Karpas-422 (cell line): ENCODE results near the gene B4GALT4. TPM values are rescaled to one million over a fixed set of nuclear protein-coding genes. Genes with fewer than 3 reads are reported as not detected.
"Not testable (repeated sequence)": the region's sequence is repeated elsewhere in the genome, so short reads cannot be mapped to it uniquely, and the experiment has no call there.

Experiments used
- DNase-seq: peaks from one replicate; pipeline ENCODE4 v3.0.0-alpha.2; 2015
- H2AFZ ChIP-seq: fragments of 200-600 bp; sonication (generic); 2 replicates; pipeline ENCODE4 v1.6.1; 2014; ENCODE audit warnings: antibody characterized with exemption, low read length, mixed read lengths
- H3K27ac ChIP-seq: fragments of 200-600 bp; sonication (generic); 2 replicates; pipeline ENCODE4 v1.5.1; 2014; ENCODE audit warnings: mild to moderate bottlenecking, low read length, moderate library complexity
- H3K27me3 ChIP-seq: fragments of 200-600 bp; sonication (generic); 2 replicates; pipeline ENCODE4 v1.6.1; 2014; ENCODE audit warnings: low read length, mixed read lengths
- H3K36me3 ChIP-seq: fragments of 200-600 bp; sonication (generic); 2 replicates; pipeline ENCODE4 v1.6.1; 2014; ENCODE audit warnings: low read length, mixed read lengths; ENCODE audit not compliant: insufficient read depth
- H3K4me1 ChIP-seq: fragments of 200-600 bp; sonication (generic); 2 replicates; pipeline ENCODE4 v1.6.1; 2014; ENCODE audit warnings: mild to moderate bottlenecking, low read length, mixed read lengths
- H3K4me2 ChIP-seq: fragments of 200-600 bp; sonication (generic); 2 replicates; pipeline ENCODE4 v1.6.1; 2014; ENCODE audit warnings: low read length, low read depth, mild to moderate bottlenecking; ENCODE audit not compliant: poor library complexity, severe bottlenecking
- H3K4me3 ChIP-seq: fragments of 200-600 bp; sonication (generic); 2 replicates; pipeline ENCODE4 v1.5.1; 2014; ENCODE audit warnings: mild to moderate bottlenecking, antibody characterized with exemption, low read length, mixed read lengths
- H3K79me2 ChIP-seq: fragments of 200-600 bp; sonication (generic); 2 replicates; pipeline ENCODE4 v1.6.1; 2014; ENCODE audit warnings: mild to moderate bottlenecking, low read length, mixed read lengths
- H3K9ac ChIP-seq: fragments of 200-600 bp; sonication (generic); 2 replicates; pipeline ENCODE4 v1.6.0; 2014; ENCODE audit warnings: low read length
- H3K9me2 ChIP-seq: fragments of 200-600 bp; sonication (generic), shearing (Covaris generic); replicated peaks from 2 replicates; pipeline ENCODE4 v1.6.0; 2014; ENCODE audit warnings: mild to moderate bottlenecking, low read length, moderate library complexity; ENCODE audit not compliant: insufficient read depth
- H3K9me3 ChIP-seq: fragments of 300-700, 200-600 bp; sonication (generic); 2 replicates; pipeline ENCODE4 v1.6.1; 2014; ENCODE audit warnings: low read length, mixed read lengths
- H4K20me1 ChIP-seq: fragments of 200-600 bp; sonication (generic); 2 replicates; pipeline ENCODE4 v1.6.1; 2014; ENCODE audit warnings: mild to moderate bottlenecking, antibody characterized with exemption, low read length, low read depth; ENCODE audit not compliant: insufficient read depth
- total RNA-seq: library from RNA; depleted of rRNA; stranded (reverse); fragments of >200 nt; shearing (Covaris generic); gene quantifications from 2 replicates; pipeline ENCODE4 v1.2.3, GENCODE V29; 2014; ENCODE audit warnings: low replicate concordance

Gene B4GALT4
- total RNA-seq, 1 experiment from 2014 or later = 9.8 TPM

- H2AFZ ChIP-seq, H3K4me3 ChIP-seq, DNase-seq, H3K36me3 ChIP-seq, H4K20me1 ChIP-seq, H3K9ac ChIP-seq, H3K27ac ChIP-seq, H3K27me3 ChIP-seq, H3K9me3 ChIP-seq, H3K4me2 ChIP-seq, H3K9me2 ChIP-seq: not testable (repeated sequence)
- Histone ChIP-seq H3K79me2 (peaks cover 24% of the 10 kb centered on the region), H3K4me1 (peaks cover 20% of the 10 kb centered on the region)
Observed at GRCh38 chr3:119243058-119243529, 2.4 kb upstream of the B4GALT4 start.

GRCh38 chr3:119242387-119243057 lies 1.8 kb upstream of the B4GALT4 start:
- H3K9me2 ChIP-seq, H2AFZ ChIP-seq, DNase-seq, H3K36me3 ChIP-seq, H3K4me2 ChIP-seq, H3K9me3 ChIP-seq, H3K9ac ChIP-seq, H3K27me3 ChIP-seq, H4K20me1 ChIP-seq, H3K4me3 ChIP-seq, H3K27ac ChIP-seq: not testable (repeated sequence)
- H3K4me1 ChIP-seq = peaks cover 20% of the 10 kb centered on the region
- peaks cover 28% of the 10 kb centered on the region for H3K79me2 ChIP-seq

GRCh38 chr3:119240101-119240590 lies 532 bp downstream of the B4GALT4 start:
- no peak for DNase-seq
- H4K20me1 ChIP-seq = no peaks in the 10 kb centered on the region
- H3K4me1 ChIP-seq = peaks cover 20% of the 10 kb centered on the region
- H3K9me2 ChIP-seq = no peaks in the 10 kb centered on the region
- H3K4me3 ChIP-seq = peak overlapping the region; percentile 96
- H3K79me2 ChIP-seq = peaks cover 41% of the 10 kb centered on the region
- H3K27me3 ChIP-seq = no peaks in the 10 kb centered on the region
- H3K9ac ChIP-seq = peak overlapping the region; percentile 88
- peak overlapping the region; percentile 44 for H3K27ac ChIP-seq
- no peaks in the 10 kb centered on the region for H3K9me3 ChIP-seq
- peak overlapping the region; percentile 48 for H2AFZ ChIP-seq
- H3K36me3 ChIP-seq = peaks cover 4% of the 10 kb centered on the region; the same call in 1 of the 2 replicates
- H3K4me2 ChIP-seq = peak overlapping the region; percentile 99

GRCh38 chr3:119239206-119239820 lies 1.4 kb downstream of the B4GALT4 start:
- Histone ChIP-seq H3K4me1 (peaks cover 20% of the 10 kb centered on the region), H3K4me3 (peak overlapping the region; percentile 96)
- DNase-seq = peak; percentile 59

GRCh38 chr3:119238363-119238762 lies 2.3 kb downstream of the B4GALT4 start:
- H3K27ac ChIP-seq = no peak overlapping the region
- H3K9me2 ChIP-seq = no peaks in the 10 kb centered on the region
- DNase-seq = no peak
- H3K4me3 ChIP-seq = 0 out of 2 replicates have a peak overlapping the region, but pooled peaks have one; percentile 35
- H3K4me1 ChIP-seq = peaks cover 20% of the 10 kb centered on the region
- H3K36me3 ChIP-seq = peaks cover 11% of the 10 kb centered on the region; the same call in 1 of the 2 replicates
- no peaks in the 10 kb centered on the region for H4K20me1 ChIP-seq
- H3K27me3 ChIP-seq = no peaks in the 10 kb centered on the region
- no peak overlapping the region for H2AFZ ChIP-seq
- H3K79me2 ChIP-seq = peaks cover 45% of the 10 kb centered on the region
- H3K4me2 ChIP-seq = peak overlapping the region; percentile 99
- H3K9ac ChIP-seq = no peak overlapping the region
- H3K9me3 ChIP-seq = no peaks in the 10 kb centered on the region

More at GRCh38 chr3:119239206-119239820, 1.4 kb downstream of the B4GALT4 start:
- H3K27me3 ChIP-seq = no peaks in the 10 kb centered on the region
- peaks cover 10% of the 10 kb centered on the region; the same call in 1 of the 2 replicates for H3K36me3 ChIP-seq
- H3K4me2 ChIP-seq = peak overlapping the region; percentile 99
- peaks cover 45% of the 10 kb centered on the region for H3K79me2 ChIP-seq
- no peaks in the 10 kb centered on the region for H3K9me2 ChIP-seq
- peak overlapping the region; percentile 44 for H3K27ac ChIP-seq
- H4K20me1 ChIP-seq = no peaks in the 10 kb centered on the region
- peak overlapping the region; percentile 88 for H3K9ac ChIP-seq
- H2AFZ ChIP-seq = peak overlapping the region; percentile 48; the same call in 1 of the 2 replicates
- no peaks in the 10 kb centered on the region for H3K9me3 ChIP-seq

GRCh38 chr3:119237299-119237698 lies 3.4 kb downstream of the B4GALT4 start:
- H3K36me3 ChIP-seq = peaks cover 18% of the 10 kb centered on the region; the same call in 1 of the 2 replicates
- H3K27ac ChIP-seq = no peak overlapping the region
- H3K79me2 ChIP-seq = peaks cover 47% of the 10 kb centered on the region
- H2AFZ ChIP-seq = no peak overlapping the region
- H3K9ac ChIP-seq = no peak overlapping the region
- H3K4me1 ChIP-seq = peaks cover 20% of the 10 kb centered on the region
- no peaks in the 10 kb centered on the region for H3K27me3 ChIP-seq
- H3K9me3 ChIP-seq = no peaks in the 10 kb centered on the region
- no peaks in the 10 kb centered on the region for H3K9me2 ChIP-seq
- no peak overlapping the region for H3K4me2 ChIP-seq
- no peak for DNase-seq
- H4K20me1 ChIP-seq = no peaks in the 10 kb centered on the region
- H3K4me3 ChIP-seq = no peak overlapping the region

- peaks cover 20% of the 10 kb centered on the region for H3K4me1 ChIP-seq
- H3K27me3 ChIP-seq = no peaks in the 10 kb centered on the region
- H3K9me2 ChIP-seq = no peaks in the 10 kb centered on the region
Observed at GRCh38 chr3:119236756-119237155, 3.9 kb downstream of the B4GALT4 start.

GRCh38 chr3:119235151-119235550 lies 5.5 kb downstream of the B4GALT4 start:
- Histone ChIP-seq H2AFZ (no peak overlapping the region), H3K4me3 (no peak overlapping the region), H3K9ac (no peak overlapping the region), H3K36me3 (peaks cover 31% of the 10 kb centered on the region; the same call in 1 of the 2 replicates), H3K27ac (no peak overlapping the region), H3K79me2 (peaks cover 47% of the 10 kb centered on the region), H4K20me1 (no peaks in the 10 kb centered on the region), H3K9me3 (no peaks in the 10 kb centered on the region), H3K4me1 (peaks cover 13% of the 10 kb centered on the region), H3K4me2 (no peak overlapping the region), H3K9me2 (no peaks in the 10 kb centered on the region), H3K27me3 (no peaks in the 10 kb centered on the region)
- DNase-seq = no peak

More at GRCh38 chr3:119236756-119237155, 3.9 kb downstream of the B4GALT4 start:
- Histone ChIP-seq H3K9me3 (no peaks in the 10 kb centered on the region), H4K20me1 (no peaks in the 10 kb centered on the region), H2AFZ (no peak overlapping the region), H3K27ac (no peak overlapping the region), H3K4me2 (no peak overlapping the region), H3K36me3 (peaks cover 23% of the 10 kb centered on the region; the same call in 1 of the 2 replicates), H3K4me3 (no peak overlapping the region), H3K9ac (no peak overlapping the region), H3K79me2 (peaks cover 51% of the 10 kb centered on the region)
- DNase-seq = no peak
